SK-N-SH (cell line): Measurements from ENCODE around the gene CHD6. TPM values are rescaled to one million over a fixed set of nuclear protein-coding genes. Genes with fewer than 3 reads are reported as not detected.
A peak's percentile ranks its signal among the peaks of the same experiment; 100 is the strongest.

Source experiments
- CTCF ChIA-PET: fragments of 300-600, 350-600 bp; formaldehyde crosslinking; extraction: SDS; loops from one replicate; lab custom pipeline; 2021; lab: Yijun Ruan, JAX
- POLR2A ChIA-PET: fragments of 350-600 bp; sonication (Branson Sonifier 250); formaldehyde crosslinking; extraction: SDS; loops from one replicate; lab custom pipeline; 2020; ENCODE audit warnings: antibody characterized with exemption, inconsistent platforms; lab: Yijun Ruan, JAX
- DNase-seq: peaks from one replicate; pipeline ENCODE4 v3.0.0; 2012
- H2AFZ ChIP-seq: fragments of 200-600 bp; sonication (generic); 2 replicates; pipeline ENCODE4 v1.8.1; 2016; ENCODE audit warnings: antibody characterized with exemption, mild to moderate bottlenecking, low read depth
- H3F3A ChIP-seq: fragments of 200-600 bp; sonication (generic); replicated peaks from 2 replicates; pipeline ENCODE3; 2016; ENCODE audit warnings: antibody characterized with exemption, mild to moderate bottlenecking; ENCODE audit not compliant: insufficient read depth
- H3K27ac ChIP-seq, 2 experiments: fragments of 200-500 bp in 1 of 2; fragments of 200-600 bp in 1 of 2; sonication (Bioruptor generic) in 1 of 2; sonication (generic), shearing (Covaris generic) in 1 of 2; 2 replicates each; pipeline versions ENCODE4 v1.5.1 to v1.6.1; 2014 to 2016; ENCODE audit warnings: low read depth in 2 of 2, inconsistent platforms in 1 of 2, low read length in 1 of 2, mild to moderate bottlenecking in 1 of 2, mixed read lengths in 1 of 2
- H3K27me3 ChIP-seq: fragments of 200-600 bp; sonication (generic), shearing (Covaris generic); 2 replicates; pipeline ENCODE4 v1.6.1; 2016; ENCODE audit warnings: mixed run types; ENCODE audit not compliant: insufficient read depth
- H3K36me3 ChIP-seq, 2 experiments: fragments of 200-500 bp in 1 of 2; fragments of 200-600 bp in 1 of 2; sonication (Bioruptor generic) in 1 of 2; sonication (generic) in 1 of 2; replicated peaks in 1 of 2; 2 replicates each; pipeline versions ENCODE3 to v1.5.1; 2014 to 2016; ENCODE audit warnings: low read length in 1 of 2, mild to moderate bottlenecking in 1 of 2; ENCODE audit not compliant: insufficient read depth in 2 of 2, control insufficient read depth in 1 of 2
- H3K4me1 ChIP-seq, 2 experiments: fragments of 200-500 bp in 1 of 2; fragments of 200-600 bp in 1 of 2; sonication (Bioruptor generic) in 1 of 2; sonication (generic), shearing (Covaris generic) in 1 of 2; 2 replicates each; pipeline versions ENCODE4 v1.5.1 to v1.6.1; 2014 to 2016; ENCODE audit warnings: low read depth in 1 of 2, low read length in 1 of 2, mixed run types in 1 of 2; ENCODE audit not compliant: insufficient read depth in 2 of 2, control insufficient read depth in 1 of 2
- H3K4me2 ChIP-seq: fragments of 200-600 bp; sonication (generic), shearing (Covaris generic); 2 replicates; pipeline ENCODE4 v1.6.1; 2017; ENCODE audit warnings: mixed run types
- H3K4me3 ChIP-seq, 2 experiments: fragments of 200-500 bp in 1 of 2; fragments of 200-600 bp in 1 of 2; sonication (Bioruptor generic) in 1 of 2; sonication (generic), shearing (Covaris generic) in 1 of 2; 2 replicates each; pipeline versions ENCODE4 v1.5.1 to v1.8.1; 2014 to 2016; ENCODE audit warnings: low read depth in 2 of 2, inconsistent platforms in 1 of 2, low read length in 1 of 2, mild to moderate bottlenecking in 1 of 2, mixed read lengths in 1 of 2, moderate library complexity in 1 of 2
- H3K79me2 ChIP-seq: fragments of 200-600 bp; sonication (generic); 2 replicates; pipeline ENCODE4 v1.8.1; 2017; ENCODE audit warnings: mild to moderate bottlenecking; ENCODE audit not compliant: insufficient read depth
- H3K9ac ChIP-seq: fragments of 200-600 bp; sonication (generic); 2 replicates; pipeline ENCODE4 v1.6.1; 2017; ENCODE audit warnings: mixed run types
- H3K9me2 ChIP-seq: fragments of 200-600 bp; sonication (generic); 2 replicates; pipeline ENCODE4 v1.6.1; 2017; ENCODE audit warnings: mixed run types
- H3K9me3 ChIP-seq: fragments of 200-600 bp; sonication (generic); 2 replicates; pipeline ENCODE4 v1.6.1; 2017; ENCODE audit warnings: mixed run types, mild to moderate bottlenecking, moderate library complexity
- H4K20me1 ChIP-seq: fragments of 200-600 bp; sonication (generic); 2 replicates; pipeline ENCODE4 v1.6.1; 2017; ENCODE audit warnings: mild to moderate bottlenecking, mixed run types; ENCODE audit not compliant: insufficient read depth
- FOXM1 ChIP-seq: IDR thresholded peaks from 2 replicates; pipeline ENCODE4 v1.4.0; 2012; ENCODE audit warnings: low read depth, mild to moderate bottlenecking
- IRF3 ChIP-seq: fragments of 150-350 bp; IDR thresholded peaks from 2 replicates; pipeline ENCODE4 v1.6.1; 2016; ENCODE audit warnings: mild to moderate bottlenecking, low read depth, low read length
- MXI1 ChIP-seq: IDR thresholded peaks from 2 replicates; pipeline ENCODE4 v1.6.1; 2012; ENCODE audit warnings: mild to moderate bottlenecking, low read depth, low read length, improper control_type of control experiment
- RCOR1 ChIP-seq: fragments of 150-350 bp; IDR thresholded peaks from 2 replicates; pipeline ENCODE4 v1.6.1; 2017; ENCODE audit warnings: antibody characterized with exemption, low read length
- REST ChIP-seq: IDR thresholded peaks from 2 replicates; pipeline ENCODE4 v1.6.1; 2012; ENCODE audit warnings: mild to moderate bottlenecking, low read depth, low read length, moderate library complexity
- RXRA ChIP-seq: IDR thresholded peaks from 2 replicates; pipeline ENCODE4 v1.4.0; 2012; ENCODE audit warnings: low read depth, mild to moderate bottlenecking, borderline replicate concordance
- TEAD4 ChIP-seq: IDR thresholded peaks from 2 replicates; pipeline ENCODE4 v1.4.0; 2012; ENCODE audit warnings: mild to moderate bottlenecking, borderline replicate concordance; ENCODE audit not compliant: insufficient read depth
- WGBS: methylation state at CpG from one replicate; pipeline ENCODE4 v1.1.6; 2017; ENCODE audit warnings: low lambda C conversion rate; 5-methylcytosine and 5-hydroxymethylcytosine counted together
- polyA plus RNA-seq, 3 experiments: library from polyadenylated mRNA; depleted of rRNA; stranded (reverse); fragments of >200 nt; gene quantifications; 2 replicates each; pipeline ENCODE4 v1.2.3, GENCODE V29; 2012
- TF ChIP-seq, protein P1 (sequence below): IDR thresholded peaks from 2 replicates; pipeline ENCODE4; 2012

Gene CHD6
- polyA plus RNA-seq, 1 of the 3 experiments (the other 2 are of a cell fraction) = 7.1 TPM

GRCh38 chr20:41393705-41394066 is 224.5 kb downstream of the CHD6 start (continued):
- TF ChIP-seq REST (no peak), FOXM1 (no peak), RXRA (no peak), MXI1 (no peak), IRF3 (no peak)
- TF ChIP-seq, protein P1, sequence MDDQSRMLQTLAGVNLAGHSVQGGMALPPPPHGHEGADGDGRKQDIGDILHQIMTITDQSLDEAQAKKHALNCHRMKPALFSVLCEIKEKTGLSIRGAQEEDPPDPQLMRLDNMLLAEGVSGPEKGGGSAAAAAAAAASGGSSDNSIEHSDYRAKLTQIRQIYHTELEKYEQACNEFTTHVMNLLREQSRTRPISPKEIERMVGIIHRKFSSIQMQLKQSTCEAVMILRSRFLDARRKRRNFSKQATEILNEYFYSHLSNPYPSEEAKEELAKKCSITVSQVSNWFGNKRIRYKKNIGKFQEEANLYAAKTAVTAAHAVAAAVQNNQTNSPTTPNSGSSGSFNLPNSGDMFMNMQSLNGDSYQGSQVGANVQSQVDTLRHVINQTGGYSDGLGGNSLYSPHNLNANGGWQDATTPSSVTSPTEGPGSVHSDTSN = no peak

- H3K9ac ChIP-seq = no peak overlapping the region
- POLR2A ChIA-PET = interaction anchor here (0.6 kb wide), 1 partner anchor 233 kb away, joined by 3 read pairs; no protein-coding TSS in a partner anchor
- no peaks in the 10 kb centered on the region for H3K9me2 ChIP-seq
- no peaks in the 10 kb centered on the region for H3F3A ChIP-seq
- 63% methylated on average over 12 of the region's 12 CpGs for WGBS
- H2AFZ ChIP-seq = no peak overlapping the region
- H3K4me3 ChIP-seq = no peak overlapping the region
- TF ChIP-seq TEAD4 = no peak
- TF ChIP-seq RCOR1 = 0 out of 2 replicates have a peak, but pooled peaks have one; percentile 26
- no peaks in the 10 kb centered on the region; the same call in 1 of the 2 replicates for H3K27me3 ChIP-seq
- H4K20me1 ChIP-seq = no peaks in the 10 kb centered on the region
- CTCF ChIA-PET = interaction anchor here (0.8 to 1.9 kb wide), 2 partner anchors 18 to 220 kb away, joined by 4 to 10 read pairs; no protein-coding TSS in a partner anchor
- H3K27ac ChIP-seq = peak overlapping the region in 1 of 2 experiments; percentile 11; a peak in 2 of 4 replicates
- no peak overlapping the region for H3K4me2 ChIP-seq
- no peaks in the 10 kb centered on the region for H3K79me2 ChIP-seq
- DNase-seq = peak; percentile 54
- H3K36me3 ChIP-seq = no peaks in the 10 kb centered on the region
- peaks cover 0 to 32% of the 10 kb centered on the region in 2 experiments; a peak in 1 of 4 replicates for H3K4me1 ChIP-seq
- H3K9me3 ChIP-seq = no peaks in the 10 kb centered on the region
These were observed 225.1 kb downstream of the CHD6 start for GRCh38 chr20:41392871-41393704.
